Activated T-helper 2 cell treated with anti-CD3 and anti-CD28 coated beads, Interferon-gamma antibody, Interleukin-2, Interleukin-4, amounts not matched to agents 10 μg/mL and 5 μg/mL and 100 μg/mL, durations not matched to agents 14 hours and 24 hours and 36 hours (primary cell): ENCODE data around the gene DPCD. TPM values are rescaled to one million over a fixed set of nuclear protein-coding genes. Genes with fewer than 3 reads are reported as not detected.

Experiments
- DNase-seq: peaks from one replicate; pipeline ENCODE4 v3.0.0; 2021; ENCODE audit warnings: low spot score
- H3K27ac Mint-ChIP-seq: one replicate; pipeline ENCODE4 v1.8.0; 2021; ENCODE audit warnings: mixed read lengths
- H3K27me3 Mint-ChIP-seq: one replicate; pipeline ENCODE4 v1.8.0; 2021; ENCODE audit warnings: low read depth, mixed read lengths
- H3K36me3 Mint-ChIP-seq: one replicate; pipeline ENCODE4 v1.8.0; 2021; ENCODE audit warnings: low read depth, mixed read lengths
- H3K4me1 Mint-ChIP-seq: one replicate; pipeline ENCODE4 v1.8.0; 2021; ENCODE audit warnings: low read depth, mixed read lengths
- H3K4me3 Mint-ChIP-seq: one replicate; pipeline ENCODE4 v1.8.0; 2021; ENCODE audit warnings: low read depth, mild to moderate bottlenecking, moderate library complexity, mixed read lengths
- H3K9me3 Mint-ChIP-seq: one replicate; pipeline ENCODE4 v1.8.0; 2021; ENCODE audit warnings: mixed read lengths
- intact Hi-C: fragments of 100-400 bp; cut with micrococcal nuclease; formaldehyde crosslinking; loops from one replicate; pipeline ENCODE4 v1.15.1; 2023
- total RNA-seq: library from RNA; stranded (reverse); gene quantifications from 2 replicates; pipeline ENCODE4 v1.2.3, GENCODE V29; 2022

The DPCD gene
- total RNA-seq, 1 donor from 2014 or later: 7.2 TPM

- intact Hi-C loops: loop anchor here (2.0 to 5.0 kb wide), 2 partner anchors 273 to 356 kb away; no protein-coding TSS in a partner anchor
- no peaks in the 10 kb centered on the region for H3K36me3 Mint-ChIP-seq
- no peaks in the 10 kb centered on the region for H3K9me3 Mint-ChIP-seq
- H3K27ac Mint-ChIP-seq: no peak overlapping the region
- H3K4me3 Mint-ChIP-seq: peak overlapping the region; percentile 41
- DNase-seq: no peak
- peaks cover 38% of the 10 kb centered on the region for H3K27me3 Mint-ChIP-seq
- peaks cover 13% of the 10 kb centered on the region for H3K4me1 Mint-ChIP-seq
These were observed 17.5 kb upstream of the DPCD start for GRCh38 chr10:101570428-101571270.

- Mint-ChIP-seq H3K27ac (no peak overlapping the region), H3K27me3 (peaks cover 31% of the 10 kb centered on the region), H3K9me3 (no peaks in the 10 kb centered on the region), H3K4me3 (peak overlapping the region; percentile 27), H3K36me3 (no peaks in the 10 kb centered on the region), H3K4me1 (peaks cover 10% of the 10 kb centered on the region)
- no peak for DNase-seq
- intact Hi-C loops: loop anchor here (2.0 to 5.0 kb wide), 2 partner anchors 274 to 357 kb away; no protein-coding TSS in a partner anchor
These were observed 16.7 kb upstream of the DPCD start for GRCh38 chr10:101571271-101571925.

- H3K4me1 Mint-ChIP-seq: peaks cover 8% of the 10 kb centered on the region
- DNase-seq: no peak
- intact Hi-C loops: loop anchor here (5.0 kb wide), 1 partner anchor 275 kb away; no protein-coding TSS in a partner anchor
- no peak overlapping the region for H3K27ac Mint-ChIP-seq
- H3K36me3 Mint-ChIP-seq: no peaks in the 10 kb centered on the region
- H3K9me3 Mint-ChIP-seq: no peaks in the 10 kb centered on the region
- H3K4me3 Mint-ChIP-seq: no peak overlapping the region
- H3K27me3 Mint-ChIP-seq: peaks cover 26% of the 10 kb centered on the region
These were observed 16.0 kb upstream of the DPCD start for GRCh38 chr10:101572126-101572525.

- intact Hi-C loops: loop anchor here (5.0 kb wide), 1 partner anchor 275 kb away; no protein-coding TSS in a partner anchor
These were observed 15.3 kb upstream of the DPCD start for GRCh38 chr10:101572785-101573184.

GRCh38 chr10:101573885-101574753 is 14.0 kb upstream of the DPCD start:
- no peak for DNase-seq
- Mint-ChIP-seq H3K36me3 (no peaks in the 10 kb centered on the region), H3K27me3 (peaks cover 7% of the 10 kb centered on the region), H3K4me1 (peaks cover 3% of the 10 kb centered on the region), H3K27ac (no peak overlapping the region), H3K4me3 (no peak overlapping the region), H3K9me3 (no peaks in the 10 kb centered on the region)
- intact Hi-C loops: loop anchor here (5.0 kb wide), 1 partner anchor 277 kb away; no protein-coding TSS in a partner anchor

More at GRCh38 chr10:101572785-101573184, 15.3 kb upstream of the DPCD start:
- Mint-ChIP-seq H3K36me3 (no peaks in the 10 kb centered on the region), H3K27ac (no peak overlapping the region), H3K9me3 (no peaks in the 10 kb centered on the region), H3K27me3 (peaks cover 19% of the 10 kb centered on the region), H3K4me1 (peaks cover 3% of the 10 kb centered on the region), H3K4me3 (no peak overlapping the region)
- DNase-seq: no peak

GRCh38 chr10:101575091-101575490 is 13.0 kb upstream of the DPCD start:
- no peaks in the 10 kb centered on the region for H3K27me3 Mint-ChIP-seq
- no peak overlapping the region for H3K4me3 Mint-ChIP-seq
- DNase-seq: no peak
- intact Hi-C loops: no loop called here
- H3K36me3 Mint-ChIP-seq: peaks cover 3% of the 10 kb centered on the region
- H3K4me1 Mint-ChIP-seq: peaks cover 3% of the 10 kb centered on the region
- H3K9me3 Mint-ChIP-seq: no peaks in the 10 kb centered on the region
- H3K27ac Mint-ChIP-seq: no peak overlapping the region

GRCh38 chr10:101575580-101576210 is 12.4 kb upstream of the DPCD start:
- intact Hi-C loops: no loop called here
- Mint-ChIP-seq H3K4me1 (peaks cover 3% of the 10 kb centered on the region), H3K36me3 (peaks cover 3% of the 10 kb centered on the region), H3K9me3 (no peaks in the 10 kb centered on the region), H3K27ac (no peak overlapping the region), H3K27me3 (no peaks in the 10 kb centered on the region), H3K4me3 (no peak overlapping the region)
- no peak for DNase-seq

GRCh38 chr10:101576211-101576863 is 11.8 kb upstream of the DPCD start:
- H3K4me3 Mint-ChIP-seq: no peak overlapping the region
- H3K36me3 Mint-ChIP-seq: peaks cover 3% of the 10 kb centered on the region
- intact Hi-C loops: no loop called here
- H3K27ac Mint-ChIP-seq: no peak overlapping the region
- H3K9me3 Mint-ChIP-seq: no peaks in the 10 kb centered on the region
- no peaks in the 10 kb centered on the region for H3K27me3 Mint-ChIP-seq
- DNase-seq: no peak
- H3K4me1 Mint-ChIP-seq: peaks cover 2% of the 10 kb centered on the region

- Mint-ChIP-seq H3K4me3 (no peak overlapping the region), H3K27me3 (no peaks in the 10 kb centered on the region), H3K27ac (no peak overlapping the region), H3K36me3 (peaks cover 3% of the 10 kb centered on the region), H3K4me1 (peaks cover 2% of the 10 kb centered on the region), H3K9me3 (no peaks in the 10 kb centered on the region)
- intact Hi-C loops: no loop called here
- DNase-seq: no peak
These were observed 10.8 kb upstream of the DPCD start for GRCh38 chr10:101577121-101577871.

GRCh38 chr10:101578192-101578591 is 9.9 kb upstream of the DPCD start:
- H3K9me3 Mint-ChIP-seq: no peaks in the 10 kb centered on the region
- H3K27ac Mint-ChIP-seq: no peak overlapping the region
- DNase-seq: no peak
- peaks cover 3% of the 10 kb centered on the region for H3K36me3 Mint-ChIP-seq
- intact Hi-C loops: no loop called here
- no peaks in the 10 kb centered on the region for H3K27me3 Mint-ChIP-seq
- peaks cover 2% of the 10 kb centered on the region for H3K4me1 Mint-ChIP-seq
- H3K4me3 Mint-ChIP-seq: no peak overlapping the region

- Mint-ChIP-seq H3K4me1 (peaks cover 2% of the 10 kb centered on the region), H3K4me3 (no peak overlapping the region), H3K9me3 (no peaks in the 10 kb centered on the region), H3K36me3 (peaks cover 9% of the 10 kb centered on the region), H3K27ac (no peak overlapping the region), H3K27me3 (no peaks in the 10 kb centered on the region)
- intact Hi-C loops: no loop called here
- no peak for DNase-seq
These were observed 9.2 kb upstream of the DPCD start for GRCh38 chr10:101578803-101579515.
